ENCODE measurements around the gene IPO5.
"Not testable (repeated sequence)": the region's sequence is repeated elsewhere in the genome, so short reads cannot be mapped to it uniquely, and the experiment has no call there.

IPO5 gene

GRCh38 chr13:97975280-97975847, 21.9 kb downstream of the IPO5 start:
- Mint-ChIP-seq H3K4me3 (peak overlapping the region; percentile 88), H3K27me3 (no peaks in the 10 kb centered on the region), H3K36me3 (ENCODE audit: low read depth) (peaks cover 24% of the 10 kb centered on the region), H3K9me3 (no peaks in the 10 kb centered on the region), H3K4me1 (peaks cover 37% of the 10 kb centered on the region), H3K27ac (peak overlapping the region; percentile 96)
- DNase-seq (no peak), ATAC-seq (no peak)

- DNase-seq (peak; percentile 89), ATAC-seq (peak; percentile 90)
- Mint-ChIP-seq H3K27ac (peak overlapping the region; percentile 96), H3K4me1 (peaks cover 40% of the 10 kb centered on the region), H3K27me3 (no peaks in the 10 kb centered on the region), H3K4me3 (peak overlapping the region; percentile 88), H3K36me3 (ENCODE audit: low read depth) (peaks cover 24% of the 10 kb centered on the region), H3K9me3 (no peaks in the 10 kb centered on the region)
Observed at GRCh38 chr13:97975848-97976609, 22.6 kb downstream of the IPO5 start.

- Mint-ChIP-seq H3K4me3 (peak overlapping the region; percentile 99), H3K27me3 (no peaks in the 10 kb centered on the region), H3K27ac (peak overlapping the region; percentile 95), H3K4me1 (peaks cover 47% of the 10 kb centered on the region), H3K36me3 (ENCODE audit: low read depth) (peaks cover 30% of the 10 kb centered on the region), H3K9me3 (no peaks in the 10 kb centered on the region)
- peak; percentile 26 for DNase-seq
- peak; percentile 8 for ATAC-seq
Observed at GRCh38 chr13:97976610-97977521, 23.4 kb downstream of the IPO5 start.

GRCh38 chr13:97977982-97978381, 24.5 kb downstream of the IPO5 start:
- Mint-ChIP-seq H3K4me3 (peak overlapping the region; percentile 99), H3K36me3 (ENCODE audit: low read depth) (peaks cover 38% of the 10 kb centered on the region), H3K9me3 (no peaks in the 10 kb centered on the region), H3K27ac (peak overlapping the region; percentile 95), H3K27me3 (no peaks in the 10 kb centered on the region), H3K4me1 (peaks cover 50% of the 10 kb centered on the region)
- no peak for DNase-seq
- no peak for ATAC-seq

- H3K9me3 Mint-ChIP-seq = no peaks in the 10 kb centered on the region
- H3K36me3 Mint-ChIP-seq (ENCODE audit: low read depth) = peaks cover 39% of the 10 kb centered on the region
- H3K27me3 Mint-ChIP-seq = no peaks in the 10 kb centered on the region
- peaks cover 50% of the 10 kb centered on the region for H3K4me1 Mint-ChIP-seq
- H3K4me3 Mint-ChIP-seq = peak overlapping the region; percentile 99
- ATAC-seq (no peak), DNase-seq (no peak)
- no peak overlapping the region for H3K27ac Mint-ChIP-seq
Observed at GRCh38 chr13:97978651-97979050, 25.2 kb downstream of the IPO5 start.

GRCh38 chr13:97979051-97979450, 25.6 kb downstream of the IPO5 start:
- Mint-ChIP-seq H3K4me3 (peak overlapping the region; percentile 99), H3K4me1 (peaks cover 50% of the 10 kb centered on the region)

GRCh38 chr13:97979556-97979955, 26.1 kb downstream of the IPO5 start:
- peak overlapping the region; percentile 39 for H3K27ac Mint-ChIP-seq
- peaks cover 50% of the 10 kb centered on the region for H3K4me1 Mint-ChIP-seq
- H3K27me3 Mint-ChIP-seq = no peaks in the 10 kb centered on the region
- H3K9me3 Mint-ChIP-seq = no peaks in the 10 kb centered on the region
- DNase-seq (no peak), ATAC-seq (no peak)
- peak overlapping the region; percentile 41 for H3K4me3 Mint-ChIP-seq
- H3K36me3 Mint-ChIP-seq (ENCODE audit: low read depth) = peaks cover 42% of the 10 kb centered on the region

More at GRCh38 chr13:97979051-97979450, 25.6 kb downstream of the IPO5 start:
- no peaks in the 10 kb centered on the region for H3K9me3 Mint-ChIP-seq
- ATAC-seq = no peak
- H3K36me3 Mint-ChIP-seq (ENCODE audit: low read depth) = peaks cover 40% of the 10 kb centered on the region
- H3K27me3 Mint-ChIP-seq = no peaks in the 10 kb centered on the region
- no peak overlapping the region for H3K27ac Mint-ChIP-seq
- DNase-seq = no peak

GRCh38 chr13:97982286-97982685, 28.8 kb downstream of the IPO5 start:
- peaks cover 38% of the 10 kb centered on the region for H3K4me1 Mint-ChIP-seq
- no peak for ATAC-seq
- H3K27me3 Mint-ChIP-seq = no peaks in the 10 kb centered on the region
- H3K9me3 Mint-ChIP-seq = no peaks in the 10 kb centered on the region
- no peak for DNase-seq
- H3K36me3 Mint-ChIP-seq (ENCODE audit: low read depth) = peaks cover 61% of the 10 kb centered on the region
- H3K4me3 Mint-ChIP-seq = no peak overlapping the region
- no peak overlapping the region for H3K27ac Mint-ChIP-seq

GRCh38 chr13:97986835-97987234, 33.4 kb downstream of the IPO5 start:
- H3K27ac Mint-ChIP-seq = no peak overlapping the region
- no peak for DNase-seq

GRCh38 chr13:97999653-98000052, 46.2 kb downstream of the IPO5 start:
- Mint-ChIP-seq H3K9me3 (no peaks in the 10 kb centered on the region), H3K4me1 (no peaks in the 10 kb centered on the region), H3K27ac (no peak overlapping the region), H3K27me3 (no peaks in the 10 kb centered on the region), H3K4me3 (no peak overlapping the region), H3K36me3 (ENCODE audit: low read depth) (peaks cover 60% of the 10 kb centered on the region)
- ATAC-seq = no peak
- no peak for DNase-seq

More at GRCh38 chr13:97986835-97987234, 33.4 kb downstream of the IPO5 start:
- no peak for ATAC-seq
- no peak overlapping the region for H3K4me3 Mint-ChIP-seq
- no peaks in the 10 kb centered on the region for H3K27me3 Mint-ChIP-seq
- peaks cover 65% of the 10 kb centered on the region for H3K36me3 Mint-ChIP-seq (ENCODE audit: low read depth)
- H3K9me3 Mint-ChIP-seq = no peaks in the 10 kb centered on the region
- peaks cover 3% of the 10 kb centered on the region for H3K4me1 Mint-ChIP-seq

- H3K4me1 Mint-ChIP-seq = no peaks in the 10 kb centered on the region
- H3K27ac Mint-ChIP-seq = no peak overlapping the region
- peaks cover 75% of the 10 kb centered on the region for H3K36me3 Mint-ChIP-seq (ENCODE audit: low read depth)
- no peak for ATAC-seq
- H3K4me3 Mint-ChIP-seq = no peak overlapping the region
- no peaks in the 10 kb centered on the region for H3K9me3 Mint-ChIP-seq
- H3K27me3 Mint-ChIP-seq = no peaks in the 10 kb centered on the region
- no peak for DNase-seq
Observed at GRCh38 chr13:98004107-98004506, 50.6 kb downstream of the IPO5 start.

GRCh38 chr13:98004997-98005396, 51.5 kb downstream of the IPO5 start:
- not testable (repeated sequence) for ATAC-seq

GRCh38 chr13:98007001-98007400, 53.5 kb downstream of the IPO5 start:
- H3K36me3 Mint-ChIP-seq (ENCODE audit: low read depth) = peaks cover 80% of the 10 kb centered on the region
- no peaks in the 10 kb centered on the region for H3K9me3 Mint-ChIP-seq

More at GRCh38 chr13:98004997-98005396, 51.5 kb downstream of the IPO5 start:
- H3K27me3 Mint-ChIP-seq, H3K27ac Mint-ChIP-seq, H3K4me1 Mint-ChIP-seq, H3K9me3 Mint-ChIP-seq, DNase-seq, H3K4me3 Mint-ChIP-seq: not testable (repeated sequence)
- peaks cover 74% of the 10 kb centered on the region for H3K36me3 Mint-ChIP-seq (ENCODE audit: low read depth)

GRCh38 chr13:98013241-98013640, 59.8 kb downstream of the IPO5 start:
- H3K27me3 Mint-ChIP-seq = no peaks in the 10 kb centered on the region
- H3K4me1 Mint-ChIP-seq = no peaks in the 10 kb centered on the region
- no peaks in the 10 kb centered on the region for H3K9me3 Mint-ChIP-seq
- ATAC-seq (no peak), DNase-seq (no peak)
- H3K27ac Mint-ChIP-seq = no peak overlapping the region
- no peak overlapping the region for H3K4me3 Mint-ChIP-seq
- H3K36me3 Mint-ChIP-seq (ENCODE audit: low read depth) = peaks cover 71% of the 10 kb centered on the region

More at GRCh38 chr13:98007001-98007400, 53.5 kb downstream of the IPO5 start:
- H3K4me3 Mint-ChIP-seq = no peak overlapping the region
- ATAC-seq (no peak), DNase-seq (no peak)
- H3K4me1 Mint-ChIP-seq = no peaks in the 10 kb centered on the region
- no peaks in the 10 kb centered on the region for H3K27me3 Mint-ChIP-seq
- no peak overlapping the region for H3K27ac Mint-ChIP-seq

Data from activated naive CD8-positive, alpha-beta T cell treated with anti-CD3 and anti-CD28 coated beads, Interleukin-2, amount 50 U/mL, for 24 hours (primary cell).